Kidney epithelial cell (primary cell): Measurements from ENCODE around the gene TAF10. TPM values are rescaled to one million over a fixed set of nuclear protein-coding genes. Genes with fewer than 3 reads are reported as not detected.

Source experiments
- DNase-seq: peaks from one replicate; pipeline ENCODE4 v3.0.0-alpha.2; 2010; ENCODE audit warnings: low read depth
- H3K27me3 ChIP-seq: 2 replicates; pipeline ENCODE4 v1.6.0; 2011; ENCODE audit warnings: low read length; ENCODE audit not compliant: control insufficient read depth, insufficient read depth
- H3K36me3 ChIP-seq: 2 replicates; pipeline ENCODE4 v1.5.1; 2011; ENCODE audit warnings: low read length; ENCODE audit not compliant: control insufficient read depth, insufficient read depth
- H3K4me3 ChIP-seq: 2 replicates; pipeline ENCODE4 v1.5.1; 2011; ENCODE audit warnings: low read depth, mild to moderate bottlenecking, control low read depth, low read length
- total RNA-seq: library from RNA; depleted of rRNA; stranded (reverse); fragments of >200 nt; gene quantifications from 2 replicates; pipeline ENCODE4 v1.2.3, GENCODE V29; 2015
- TF ChIP-seq, protein P1 (sequence below): IDR thresholded peaks from 2 replicates; pipeline ENCODE4 v1.5.1; 2011; ENCODE audit warnings: mild to moderate bottlenecking, moderate library complexity, low read length, control low read depth, inconsistent platforms; ENCODE audit not compliant: insufficient read depth, poor library complexity, severe bottlenecking

The TAF10 gene
- total RNA-seq, 1 donor from 2014 or later: 57.2 TPM

GRCh38 chr11:6561288-6561687 lies 50.7 kb downstream of the TAF10 start:
- H3K27me3 ChIP-seq: no peaks in the 10 kb centered on the region
- TF ChIP-seq, protein P1, sequence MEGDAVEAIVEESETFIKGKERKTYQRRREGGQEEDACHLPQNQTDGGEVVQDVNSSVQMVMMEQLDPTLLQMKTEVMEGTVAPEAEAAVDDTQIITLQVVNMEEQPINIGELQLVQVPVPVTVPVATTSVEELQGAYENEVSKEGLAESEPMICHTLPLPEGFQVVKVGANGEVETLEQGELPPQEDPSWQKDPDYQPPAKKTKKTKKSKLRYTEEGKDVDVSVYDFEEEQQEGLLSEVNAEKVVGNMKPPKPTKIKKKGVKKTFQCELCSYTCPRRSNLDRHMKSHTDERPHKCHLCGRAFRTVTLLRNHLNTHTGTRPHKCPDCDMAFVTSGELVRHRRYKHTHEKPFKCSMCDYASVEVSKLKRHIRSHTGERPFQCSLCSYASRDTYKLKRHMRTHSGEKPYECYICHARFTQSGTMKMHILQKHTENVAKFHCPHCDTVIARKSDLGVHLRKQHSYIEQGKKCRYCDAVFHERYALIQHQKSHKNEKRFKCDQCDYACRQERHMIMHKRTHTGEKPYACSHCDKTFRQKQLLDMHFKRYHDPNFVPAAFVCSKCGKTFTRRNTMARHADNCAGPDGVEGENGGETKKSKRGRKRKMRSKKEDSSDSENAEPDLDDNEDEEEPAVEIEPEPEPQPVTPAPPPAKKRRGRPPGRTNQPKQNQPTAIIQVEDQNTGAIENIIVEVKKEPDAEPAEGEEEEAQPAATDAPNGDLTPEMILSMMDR: no peak
- H3K4me3 ChIP-seq: no peak overlapping the region
- H3K36me3 ChIP-seq: no peaks in the 10 kb centered on the region
- DNase-seq: no peak

Other genes with a start within 250 kb of the TAF10 start
- 25.7 and 28.4 TPM in 2 replicates for gene SMPD1, start 221.7 kb downstream of the TAF10 start, total RNA-seq
- 26.9 and 29.6 TPM in 2 replicates for gene APBB1, start 193.1 kb downstream of the TAF10 start, total RNA-seq
- gene HPX, start 171.2 kb downstream of the TAF10 start, total RNA-seq: 0.13 and 0.34 TPM in 2 replicates
- gene TRIM3, start 138.3 kb downstream of the TAF10 start, total RNA-seq: 13.7 and 13.8 TPM in 2 replicates
- 65.2 and 74.6 TPM in 2 replicates for gene ARFIP2, start 130.9 kb downstream of the TAF10 start, total RNA-seq
- gene TIMM10B, start 130.7 kb downstream of the TAF10 start, total RNA-seq: 48.6 and 56.1 TPM in 2 replicates
- gene DNHD1, start 114.9 kb downstream of the TAF10 start, total RNA-seq: 2.9 and 3.6 TPM in 2 replicates
- gene RRP8, start 8.6 kb downstream of the TAF10 start, total RNA-seq: 13.7 and 26.4 TPM in 2 replicates
- 154 and 156 TPM in 2 replicates for gene ILK, start 8.4 kb downstream of the TAF10 start, total RNA-seq
- gene TPP1, start 7.2 kb upstream of the TAF10 start, total RNA-seq: 72.4 and 77.7 TPM in 2 replicates
- gene DCHS1, start 43.6 kb upstream of the TAF10 start, total RNA-seq: 15.5 and 20.7 TPM in 2 replicates
- gene MRPL17, start 71.1 kb upstream of the TAF10 start, total RNA-seq: 27.0 and 43.6 TPM in 2 replicates
- 0.04 and 0.27 TPM in 2 replicates for gene OR2AG2, start 159.8 kb upstream of the TAF10 start, total RNA-seq
- not detected in 2 replicates for gene OR2AG1, start 170.8 kb upstream of the TAF10 start, total RNA-seq
- gene OR6A2, start 187.5 kb upstream of the TAF10 start, total RNA-seq: not detected in 2 replicates
- not detected in 2 replicates for gene OR10A5, start 233.5 kb upstream of the TAF10 start, total RNA-seq